Lung (tissue), 12 donors: ENCODE results near the gene CD276. TPM values are rescaled to one million over a fixed set of nuclear protein-coding genes. Genes with fewer than 3 reads are reported as not detected.

Source experiments
- ATAC-seq: fragments of 200-7000 bp; cut with Tn5 transposase; one replicate; pipeline ENCODE4 v1.9.1; 2020; ENCODE audit warnings: moderate number of reproducible peaks; ENCODE audit not compliant: insufficient read depth, low FRiP score
- DNase-seq, 3 donors: peaks; one replicate each; pipeline ENCODE4 v3.0.0-alpha.2; 2013 to 2017
- H3K27ac ChIP-seq, 2 donors: one replicate each; pipeline ENCODE4 v1.5.1; 2013; ENCODE audit warnings: mild to moderate bottlenecking in 2 of 2, moderate library complexity in 2 of 2, control low read depth in 1 of 2, inconsistent platforms in 1 of 2, low read depth in 1 of 2, low read length in 1 of 2
- H3K27me3 ChIP-seq, 3 donors: one replicate each; pipeline ENCODE4 v1.5.1; 2013; ENCODE audit warnings: low read length in 2 of 3; ENCODE audit not compliant: control insufficient read depth in 3 of 3, insufficient read depth in 3 of 3
- H3K36me3 ChIP-seq, 4 donors: one replicate each; pipeline ENCODE4 v1.5.1; 2013; ENCODE audit warnings: low read length in 4 of 4, mild to moderate bottlenecking in 1 of 4, moderate library complexity in 1 of 4; ENCODE audit not compliant: control insufficient read depth in 4 of 4, insufficient read depth in 4 of 4
- H3K4me1 ChIP-seq, 5 donors: one replicate each; pipeline ENCODE4 v1.5.1; 2013; ENCODE audit warnings: low read length in 5 of 5, mild to moderate bottlenecking in 2 of 5, moderate library complexity in 1 of 5; ENCODE audit not compliant: control insufficient read depth in 5 of 5, insufficient read depth in 5 of 5
- H3K4me3 ChIP-seq: one replicate; pipeline ENCODE4 v1.5.1; 2013; ENCODE audit warnings: mild to moderate bottlenecking, control low read depth, moderate library complexity
- H3K9ac ChIP-seq, 2 donors: one replicate each; pipeline ENCODE4 v1.5.1; 2013; ENCODE audit warnings: low read length in 2 of 2, control low read depth in 1 of 2; ENCODE audit not compliant: insufficient read depth in 1 of 2
- H3K9me3 ChIP-seq, 4 donors: one replicate each; pipeline ENCODE4 v1.5.1; 2013; ENCODE audit warnings: low read length in 3 of 4, mild to moderate bottlenecking in 1 of 4, moderate library complexity in 1 of 4; ENCODE audit not compliant: control insufficient read depth in 4 of 4, insufficient read depth in 3 of 4
- WGBS, 2 donors: extraction: QIAGEN DNeasy Blood & Tissue Kit; methylation state at CpG; one replicate each; pipeline ENCODE4 v1.1.7; 2013; 5-methylcytosine and 5-hydroxymethylcytosine counted together
- polyA plus RNA-seq, 2 donors: library from polyadenylated mRNA; stranded (reverse); fragments of 200-250 nt; gene quantifications; one replicate each; pipeline ENCODE4 v1.2.1, GENCODE V29; 2013
- total RNA-seq, 2 donors: library from RNA; depleted of rRNA in 1 of 2; stranded (reverse); fragments of >200 nt in 1 of 2; gene quantifications; one replicate each; pipeline ENCODE4 v1.2.1, GENCODE V29; 2014 to 2021
- TF ChIP-seq, protein P1 (sequence below): IDR thresholded peaks from 2 replicates; pipeline ENCODE4 v1.5.1; 2012; ENCODE audit warnings: mild to moderate bottlenecking; ENCODE audit errors: control extremely low read depth, extremely low read depth
- donor health status: control.
- donor health status: control.
- donor health status: Bipolar disorder and iron deficiency.
- donor health status: healthy.
- donor health status: DM: yes; HTN: yes; CAD: no.

CD276 gene
- total and polyA plus RNA-seq, 4 donors: 33.8 to 71.1 (median 37.1) TPM

DNA sequence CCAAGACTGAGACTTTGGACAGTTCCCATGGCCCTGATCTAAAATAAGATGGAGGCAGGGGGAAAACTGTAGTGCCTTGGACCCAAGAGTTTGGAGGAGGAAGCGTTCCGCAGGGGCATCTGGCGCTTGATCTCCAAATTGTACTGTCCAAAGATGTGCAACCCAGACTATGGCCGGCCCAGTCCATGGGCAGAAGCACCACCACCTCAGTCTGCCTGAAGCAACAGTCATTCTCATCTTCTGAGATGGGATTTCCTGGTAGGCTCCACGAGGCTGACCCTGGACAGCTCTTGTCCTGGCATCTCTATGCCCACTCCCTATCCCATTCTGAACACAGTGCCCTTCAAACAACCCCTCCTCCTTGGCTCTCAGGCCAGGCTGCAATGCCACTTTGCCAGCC lies 65.3 kb downstream of the CD276 start:
- Histone ChIP-seq H3K4me1 (peaks cover 0 to 37% (median 3%) of the 10 kb centered on the region in 5 donors), H3K9ac (no peak overlapping the region), H3K36me3 (peaks cover 0 to 4% (median 1%) of the 10 kb centered on the region in 4 donors), H3K4me3 (no peak overlapping the region), H3K27ac (no peak overlapping the region), H3K9me3 (no peaks in the 10 kb centered on the region), H3K27me3 (peaks cover 0 to 5% (median 4%) of the 10 kb centered on the region in 3 donors)
- 84 to 94% methylated on average over 5 of the region's 5 CpGs for WGBS, 2 donors
- TF ChIP-seq, protein P1, sequence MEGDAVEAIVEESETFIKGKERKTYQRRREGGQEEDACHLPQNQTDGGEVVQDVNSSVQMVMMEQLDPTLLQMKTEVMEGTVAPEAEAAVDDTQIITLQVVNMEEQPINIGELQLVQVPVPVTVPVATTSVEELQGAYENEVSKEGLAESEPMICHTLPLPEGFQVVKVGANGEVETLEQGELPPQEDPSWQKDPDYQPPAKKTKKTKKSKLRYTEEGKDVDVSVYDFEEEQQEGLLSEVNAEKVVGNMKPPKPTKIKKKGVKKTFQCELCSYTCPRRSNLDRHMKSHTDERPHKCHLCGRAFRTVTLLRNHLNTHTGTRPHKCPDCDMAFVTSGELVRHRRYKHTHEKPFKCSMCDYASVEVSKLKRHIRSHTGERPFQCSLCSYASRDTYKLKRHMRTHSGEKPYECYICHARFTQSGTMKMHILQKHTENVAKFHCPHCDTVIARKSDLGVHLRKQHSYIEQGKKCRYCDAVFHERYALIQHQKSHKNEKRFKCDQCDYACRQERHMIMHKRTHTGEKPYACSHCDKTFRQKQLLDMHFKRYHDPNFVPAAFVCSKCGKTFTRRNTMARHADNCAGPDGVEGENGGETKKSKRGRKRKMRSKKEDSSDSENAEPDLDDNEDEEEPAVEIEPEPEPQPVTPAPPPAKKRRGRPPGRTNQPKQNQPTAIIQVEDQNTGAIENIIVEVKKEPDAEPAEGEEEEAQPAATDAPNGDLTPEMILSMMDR: no peak
- ATAC-seq: no peak
- DNase-seq: no peak

DNA sequence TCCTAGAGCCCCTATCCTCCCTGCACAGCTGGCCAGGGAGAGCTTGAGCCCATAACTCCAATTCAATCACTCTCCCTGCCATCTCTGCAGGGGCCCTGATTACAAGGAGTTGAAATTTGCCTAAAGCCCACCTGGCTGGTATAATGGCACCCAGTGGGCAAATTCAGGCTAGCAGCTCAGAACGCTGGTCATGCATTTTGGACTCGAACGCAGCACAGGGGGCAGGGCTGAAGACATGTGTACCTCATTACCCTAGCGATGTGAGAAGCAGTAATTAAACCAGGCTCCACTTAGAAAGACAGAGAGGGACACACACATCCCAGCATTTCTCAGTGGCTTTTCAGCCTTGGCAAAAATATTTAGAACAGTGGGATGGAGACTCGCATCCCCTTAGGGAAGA lies 65.8 kb downstream of the CD276 start:
- no peak for DNase-seq
- no peak for ATAC-seq
- peaks cover 0 to 5% (median 4%) of the 10 kb centered on the region in 3 donors for H3K27me3 ChIP-seq
- WGBS, 2 donors: 90 to 95% methylated on average over 5 of the region's 5 CpGs
- no peaks in the 10 kb centered on the region for H3K9me3 ChIP-seq
- H3K36me3 ChIP-seq: peaks cover 0 to 4% (median 1%) of the 10 kb centered on the region in 4 donors
- no peak overlapping the region for H3K9ac ChIP-seq
- no peak overlapping the region for H3K27ac ChIP-seq
- peaks cover 0 to 40% (median 3%) of the 10 kb centered on the region in 5 donors for H3K4me1 ChIP-seq
- TF ChIP-seq, protein P1: no peak
- H3K4me3 ChIP-seq: no peak overlapping the region

DNA sequence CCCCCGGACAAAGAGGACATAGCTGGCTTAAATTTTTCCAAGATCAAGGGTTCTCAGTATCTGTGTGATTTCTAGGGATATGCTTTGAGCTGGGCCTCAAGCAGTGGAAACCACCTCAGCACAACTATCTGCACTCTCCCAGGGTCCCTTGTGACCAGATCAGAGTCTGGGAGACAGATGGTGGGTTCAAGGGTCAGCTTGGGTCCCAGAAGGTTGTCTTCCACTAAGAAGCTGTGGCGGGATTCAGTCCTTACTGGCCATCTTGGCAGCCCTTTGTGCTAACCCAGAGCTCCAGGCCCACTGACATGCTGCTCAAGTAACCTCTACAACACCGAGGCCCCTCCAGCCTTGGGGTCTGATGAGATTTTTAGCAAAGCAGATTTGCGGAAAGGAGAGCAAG lies 66.3 kb downstream of the CD276 start:
- ATAC-seq: no peak
- H3K9ac ChIP-seq: no peak overlapping the region
- H3K27ac ChIP-seq: no peak overlapping the region
- peaks cover 0 to 40% (median 3%) of the 10 kb centered on the region in 5 donors for H3K4me1 ChIP-seq
- TF ChIP-seq, protein P1: no peak
- H3K9me3 ChIP-seq: no peaks in the 10 kb centered on the region
- peaks cover 0 to 5% (median 4%) of the 10 kb centered on the region in 3 donors for H3K27me3 ChIP-seq
- no peak for DNase-seq
- peaks cover 0 to 4% (median 1%) of the 10 kb centered on the region in 4 donors for H3K36me3 ChIP-seq
- WGBS, 2 donors: 80 to 86% methylated on average over 4 of the region's 4 CpGs
- no peak overlapping the region for H3K4me3 ChIP-seq

DNA sequence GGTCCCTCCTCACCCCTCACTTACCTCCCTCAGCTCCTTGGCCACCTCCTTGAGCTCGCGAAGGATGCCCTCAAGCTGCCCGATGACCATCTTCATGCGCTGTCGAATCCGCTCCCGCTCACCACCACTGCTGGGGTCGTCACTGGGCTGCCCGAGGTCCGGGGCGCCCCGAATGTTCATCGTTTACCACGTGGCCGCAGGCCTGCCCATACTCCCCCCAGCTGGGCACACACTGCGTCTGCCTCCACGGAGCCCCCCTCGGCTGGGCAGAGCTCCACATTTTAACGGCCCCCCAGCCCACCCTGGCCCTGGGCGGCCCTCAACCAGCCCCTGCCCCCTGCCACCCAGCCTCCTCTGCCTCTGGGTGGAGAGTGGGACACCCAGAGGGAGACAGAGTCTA lies 66.8 kb downstream of the CD276 start:
- Histone ChIP-seq H3K27me3 (peaks cover 0 to 8% (median 4%) of the 10 kb centered on the region in 3 donors), H3K9ac (no peak overlapping the region), H3K9me3 (no peaks in the 10 kb centered on the region), H3K4me1 (peaks cover 0 to 40% (median 3%) of the 10 kb centered on the region in 5 donors), H3K36me3 (peaks cover 0 to 4% (median 1%) of the 10 kb centered on the region in 4 donors), H3K4me3 (no peak overlapping the region), H3K27ac (no peak overlapping the region)
- WGBS, 2 donors: 81 to 86% methylated on average over 20 of the region's 20 CpGs
- DNase-seq (no peak), ATAC-seq (no peak)
- TF ChIP-seq, protein P1: no peak
